GM23248 (cell line): ENCODE results near the gene TMPRSS3. TPM values are rescaled to one million over a fixed set of nuclear protein-coding genes. Genes with fewer than 3 reads are reported as not detected.

ENCODE experiments used
- DNase-seq: peaks from one replicate; pipeline ENCODE4 v3.0.0-alpha.2; 2015
- H2AFZ ChIP-seq: fragments of 200-600 bp; sonication (generic); 2 replicates; pipeline ENCODE4 v1.6.1; 2016; ENCODE audit warnings: antibody characterized with exemption
- H3F3A ChIP-seq: fragments of 200-600 bp; sonication (generic); 2 replicates; pipeline ENCODE4 v1.6.1; 2016; ENCODE audit warnings: mild to moderate bottlenecking, antibody characterized with exemption, mixed run types; ENCODE audit not compliant: insufficient read depth
- H3K27ac ChIP-seq: fragments of 200-600 bp; sonication (generic); 2 replicates; pipeline ENCODE4 v1.5.1; 2016; ENCODE audit warnings: mild to moderate bottlenecking
- H3K27me3 ChIP-seq: fragments of 200-600 bp; sonication (generic); replicated peaks from 2 replicates; pipeline ENCODE4 v1.6.1; 2016; ENCODE audit warnings: mild to moderate bottlenecking; ENCODE audit not compliant: insufficient read depth
- H3K36me3 ChIP-seq: fragments of 200-600 bp; sonication (generic); 2 replicates; pipeline ENCODE4 v1.6.1; 2016; ENCODE audit warnings: low read depth, mild to moderate bottlenecking
- H3K4me1 ChIP-seq: fragments of 200-600 bp; sonication (generic); 2 replicates; pipeline ENCODE4 v1.6.1; 2016; ENCODE audit warnings: mild to moderate bottlenecking; ENCODE audit not compliant: insufficient read depth
- H3K4me2 ChIP-seq: fragments of 200-600 bp; sonication (generic); one replicate; pipeline ENCODE4 v1.6.1; 2016; ENCODE audit warnings: mild to moderate bottlenecking; ENCODE audit not compliant: unreplicated experiment
- H3K4me3 ChIP-seq: fragments of 200-600 bp; sonication (generic); 2 replicates; pipeline ENCODE4 v1.5.1; 2016; ENCODE audit warnings: mild to moderate bottlenecking
- H3K79me2 ChIP-seq: fragments of 200-600 bp; sonication (generic); 2 replicates; pipeline ENCODE4 v1.6.1; 2016; ENCODE audit warnings: mild to moderate bottlenecking; ENCODE audit not compliant: insufficient read depth
- H3K9ac ChIP-seq: fragments of 200-600 bp; sonication (generic); 2 replicates; pipeline ENCODE4 v1.6.1; 2016; ENCODE audit warnings: mild to moderate bottlenecking
- H3K9me2 ChIP-seq: fragments of 200-600 bp; sonication (generic); 2 replicates; pipeline ENCODE4 v1.6.1; 2016; ENCODE audit warnings: mixed run types, mild to moderate bottlenecking, moderate library complexity; ENCODE audit not compliant: insufficient read depth
- H3K9me3 ChIP-seq: fragments of 200-600 bp; sonication (generic); one replicate; pipeline ENCODE4 v1.6.1; 2017; ENCODE audit warnings: low read depth
- H4K20me1 ChIP-seq: fragments of 200-600 bp; sonication (generic); 2 replicates; pipeline ENCODE4 v1.6.0; 2016; ENCODE audit not compliant: insufficient read depth
- EZH2 ChIP-seq: fragments of 200-600 bp; sonication (generic); IDR thresholded peaks from 2 replicates; pipeline ENCODE4 v1.6.1; 2018; ENCODE audit warnings: antibody characterized with exemption, mild to moderate bottlenecking; ENCODE audit not compliant: insufficient read depth, poor library complexity, severe bottlenecking
- EZH2phosphoT487 ChIP-seq: fragments of 200-600 bp; sonication (generic); IDR thresholded peaks from 2 replicates; pipeline ENCODE4 v1.6.1; 2018; ENCODE audit warnings: antibody characterized with exemption, moderate library complexity, mild to moderate bottlenecking, low read depth; ENCODE audit not compliant: insufficient read depth
- WGBS, 2 experiments: methylation state at CpG; one replicate each; pipeline ENCODE4 v1.1.6; 2015 to 2017; ENCODE audit warnings: low lambda C conversion rate in 2 of 2, low coverage in 1 of 2; ENCODE audit errors: missing lambda C conversion rate in 2 of 2; 5-methylcytosine and 5-hydroxymethylcytosine counted together
- in situ Hi-C: fragments of 300-500 bp; cut with MboI; formaldehyde crosslinking; loops from 2 replicates; pipeline ENCODE4 v1.15.0; 2020
- polyA plus RNA-seq: library from polyadenylated mRNA; unstranded; fragments of >200 nt; fragmentation: Nextera tagmentation; extraction: Ambion mirVana; gene quantifications from 2 replicates; pipeline ENCODE4 v1.2.1, GENCODE V29; 2016
- total RNA-seq: library from RNA; depleted of rRNA; stranded (reverse); fragments of >200 nt; shearing (Covaris generic); gene quantifications from 2 replicates; pipeline ENCODE4 v1.2.3, GENCODE V29; 2014

TMPRSS3 gene
- total and polyA plus RNA-seq, 2 experiments from 2014 or later, result not detected

GRCh38 chr21:42430521-42430920 lies 34.7 kb upstream of the TMPRSS3 start:
- H3K4me2 ChIP-seq, result no peak overlapping the region
- H3K9ac ChIP-seq, result no peak overlapping the region
- no peaks in the 10 kb centered on the region for H3K9me3 ChIP-seq
- no peaks in the 10 kb centered on the region for H3K79me2 ChIP-seq
- H3K4me3 ChIP-seq, result no peak overlapping the region
- H4K20me1 ChIP-seq, result no peaks in the 10 kb centered on the region
- no peaks in the 10 kb centered on the region for H3K4me1 ChIP-seq
- H2AFZ ChIP-seq, result no peak overlapping the region
- in situ Hi-C loops, result no loop called here
- H3K36me3 ChIP-seq, result no peaks in the 10 kb centered on the region
- H3K27ac ChIP-seq, result no peak overlapping the region
- no peaks in the 10 kb centered on the region for H3F3A ChIP-seq
- DNase-seq, result no peak
- no peaks in the 10 kb centered on the region for H3K27me3 ChIP-seq
- 32 to 42% methylated on average over 6 of the region's 6 CpGs for WGBS, 2 experiments
- TF ChIP-seq EZH2phosphoT487, result no peak
- no peaks in the 10 kb centered on the region for H3K9me2 ChIP-seq

GRCh38 chr21:42429856-42430255 lies 34.0 kb upstream of the TMPRSS3 start:
- in situ Hi-C loops, result no loop called here

GRCh38 chr21:42429021-42429420 lies 33.2 kb upstream of the TMPRSS3 start:
- Histone ChIP-seq H3K79me2 (no peaks in the 10 kb centered on the region), H2AFZ (no peak overlapping the region), H3K4me2 (no peak overlapping the region), H3K27me3 (no peaks in the 10 kb centered on the region), H3K9ac (no peak overlapping the region), H3K4me3 (no peak overlapping the region), H3K36me3 (no peaks in the 10 kb centered on the region), H3K9me3 (no peaks in the 10 kb centered on the region), H3K27ac (no peak overlapping the region), H3K4me1 (no peaks in the 10 kb centered on the region), H3K9me2 (no peaks in the 10 kb centered on the region), H3F3A (no peaks in the 10 kb centered on the region), H4K20me1 (no peaks in the 10 kb centered on the region)
- in situ Hi-C loops, result no loop called here
- DNase-seq, result no peak
- TF ChIP-seq EZH2phosphoT487, result no peak
- TF ChIP-seq EZH2, result no peak
- WGBS, 2 experiments, result 44 to 45% methylated on average over 1 of the region's 1 CpG

More at GRCh38 chr21:42429856-42430255, 34.0 kb upstream of the TMPRSS3 start:
- Histone ChIP-seq H3K4me3 (no peak overlapping the region), H3K9ac (no peak overlapping the region), H3K27me3 (no peaks in the 10 kb centered on the region), H3K27ac (no peak overlapping the region), H3K9me3 (no peaks in the 10 kb centered on the region), H4K20me1 (no peaks in the 10 kb centered on the region), H3K4me2 (no peak overlapping the region), H3K79me2 (no peaks in the 10 kb centered on the region), H3K36me3 (no peaks in the 10 kb centered on the region), H2AFZ (no peak overlapping the region), H3K4me1 (no peaks in the 10 kb centered on the region), H3F3A (no peaks in the 10 kb centered on the region), H3K9me2 (no peaks in the 10 kb centered on the region)
- TF ChIP-seq EZH2, result no peak
- no peak for TF ChIP-seq EZH2phosphoT487
- 14 to 20% methylated on average over 9 of the region's 9 CpGs for WGBS, 2 experiments
- DNase-seq, result peak; percentile 20

- no peak for DNase-seq
- Histone ChIP-seq H3K27me3 (no peaks in the 10 kb centered on the region), H3K9me3 (no peaks in the 10 kb centered on the region), H3K36me3 (no peaks in the 10 kb centered on the region), H3K4me3 (no peak overlapping the region), H3K9ac (no peak overlapping the region), H3F3A (no peaks in the 10 kb centered on the region), H3K9me2 (no peaks in the 10 kb centered on the region), H2AFZ (no peak overlapping the region), H3K27ac (no peak overlapping the region), H3K4me2 (no peak overlapping the region), H4K20me1 (no peaks in the 10 kb centered on the region), H3K4me1 (no peaks in the 10 kb centered on the region), H3K79me2 (no peaks in the 10 kb centered on the region)
- WGBS, 2 experiments, result 49 to 52% methylated on average over 10 of the region's 10 CpGs
- in situ Hi-C loops, result no loop called here
- no peak for TF ChIP-seq EZH2
- no peak for TF ChIP-seq EZH2phosphoT487
Observed at GRCh38 chr21:42427809-42428419, 32.1 kb upstream of the TMPRSS3 start.

GRCh38 chr21:42426876-42427480 lies 31.1 kb upstream of the TMPRSS3 start:
- TF ChIP-seq EZH2, result no peak
- no peak for TF ChIP-seq EZH2phosphoT487
- in situ Hi-C loops, result no loop called here

More at GRCh38 chr21:42426876-42427480, 31.1 kb upstream of the TMPRSS3 start:
- H3K9ac ChIP-seq, result no peak overlapping the region
- H3K9me3 ChIP-seq, result no peaks in the 10 kb centered on the region
- no peaks in the 10 kb centered on the region for H4K20me1 ChIP-seq
- no peak overlapping the region for H3K4me3 ChIP-seq
- no peaks in the 10 kb centered on the region for H3K79me2 ChIP-seq
- 32 to 46% methylated on average over 10 of the region's 10 CpGs for WGBS, 2 experiments
- H3K27ac ChIP-seq, result no peak overlapping the region
- no peaks in the 10 kb centered on the region for H3K4me1 ChIP-seq
- no peaks in the 10 kb centered on the region for H3K9me2 ChIP-seq
- DNase-seq, result no peak
- no peaks in the 10 kb centered on the region for H3K27me3 ChIP-seq
- H2AFZ ChIP-seq, result no peak overlapping the region
- H3K36me3 ChIP-seq, result no peaks in the 10 kb centered on the region
- H3F3A ChIP-seq, result no peaks in the 10 kb centered on the region
- no peak overlapping the region for H3K4me2 ChIP-seq
